Epithelial cell of proximal tubule (primary cell): ENCODE results near the gene IL17A. TPM values are rescaled to one million over a fixed set of nuclear protein-coding genes. Genes with fewer than 3 reads are reported as not detected.
"Not testable (repeated sequence)": the region's sequence is repeated elsewhere in the genome, so short reads cannot be mapped to it uniquely, and the experiment has no call there.

ENCODE experiments used
- DNase-seq: peaks from one replicate; pipeline ENCODE4 v3.0.0-alpha.2; 2011; ENCODE audit warnings: low read depth
- H3K4me3 ChIP-seq: 2 replicates; pipeline ENCODE4 v1.5.1; 2011; ENCODE audit warnings: low read depth, mild to moderate bottlenecking, low read length
- total RNA-seq: library from RNA; depleted of rRNA; stranded (reverse); fragments of >200 nt; gene quantifications from 2 replicates; pipeline ENCODE4 v1.2.3, GENCODE V29; 2015
- TF ChIP-seq, protein P1 (sequence below): conservative IDR thresholded peaks from 2 replicates; pipeline ENCODE4 v1.5.1; 2012; ENCODE audit warnings: low read depth, mild to moderate bottlenecking, low read length

The IL17A gene
- total RNA-seq, 1 donor from 2014 or later = not detected

GRCh38 chr6:52164319-52165094, 21.7 kb upstream of the IL17A start:
- TF ChIP-seq, protein P1, sequence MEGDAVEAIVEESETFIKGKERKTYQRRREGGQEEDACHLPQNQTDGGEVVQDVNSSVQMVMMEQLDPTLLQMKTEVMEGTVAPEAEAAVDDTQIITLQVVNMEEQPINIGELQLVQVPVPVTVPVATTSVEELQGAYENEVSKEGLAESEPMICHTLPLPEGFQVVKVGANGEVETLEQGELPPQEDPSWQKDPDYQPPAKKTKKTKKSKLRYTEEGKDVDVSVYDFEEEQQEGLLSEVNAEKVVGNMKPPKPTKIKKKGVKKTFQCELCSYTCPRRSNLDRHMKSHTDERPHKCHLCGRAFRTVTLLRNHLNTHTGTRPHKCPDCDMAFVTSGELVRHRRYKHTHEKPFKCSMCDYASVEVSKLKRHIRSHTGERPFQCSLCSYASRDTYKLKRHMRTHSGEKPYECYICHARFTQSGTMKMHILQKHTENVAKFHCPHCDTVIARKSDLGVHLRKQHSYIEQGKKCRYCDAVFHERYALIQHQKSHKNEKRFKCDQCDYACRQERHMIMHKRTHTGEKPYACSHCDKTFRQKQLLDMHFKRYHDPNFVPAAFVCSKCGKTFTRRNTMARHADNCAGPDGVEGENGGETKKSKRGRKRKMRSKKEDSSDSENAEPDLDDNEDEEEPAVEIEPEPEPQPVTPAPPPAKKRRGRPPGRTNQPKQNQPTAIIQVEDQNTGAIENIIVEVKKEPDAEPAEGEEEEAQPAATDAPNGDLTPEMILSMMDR = no peak
- DNase-seq = no peak

GRCh38 chr6:52167267-52167666, 18.9 kb upstream of the IL17A start:
- TF ChIP-seq, protein P1 = no peak
- H3K4me3 ChIP-seq = no peak overlapping the region
- DNase-seq = no peak

More at GRCh38 chr6:52164319-52165094, 21.7 kb upstream of the IL17A start:
- H3K4me3 ChIP-seq = no peak overlapping the region

DNA sequence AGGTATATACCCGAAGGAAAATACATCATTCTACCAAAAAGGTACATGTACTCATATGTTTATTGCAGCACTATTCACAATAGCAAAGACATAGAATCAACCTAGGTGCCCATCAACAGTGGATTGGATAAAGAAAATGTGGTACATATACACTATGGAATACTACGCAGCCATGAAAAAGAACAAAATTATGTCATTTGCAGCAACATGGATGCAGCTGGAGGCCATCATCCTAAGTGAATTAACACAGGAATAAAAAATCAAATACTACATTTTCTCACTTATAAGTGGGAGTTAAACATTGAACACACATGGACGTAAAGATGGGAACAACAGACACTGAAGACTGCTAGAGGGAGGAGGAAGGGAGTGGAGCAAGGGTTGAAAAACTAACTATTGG, 17.8 kb upstream of the IL17A start:
- DNase-seq, H3K4me3 ChIP-seq: not testable (repeated sequence)

- H3K4me3 ChIP-seq = no peak overlapping the region
- TF ChIP-seq, protein P1 = no peak
- DNase-seq = no peak
Observed at GRCh38 chr6:52174118-52174517, 12.1 kb upstream of the IL17A start.

- no peak overlapping the region for H3K4me3 ChIP-seq
- DNase-seq = no peak
- TF ChIP-seq, protein P1 = no peak
Observed at GRCh38 chr6:52176550-52176949, 9.6 kb upstream of the IL17A start.

DNA sequence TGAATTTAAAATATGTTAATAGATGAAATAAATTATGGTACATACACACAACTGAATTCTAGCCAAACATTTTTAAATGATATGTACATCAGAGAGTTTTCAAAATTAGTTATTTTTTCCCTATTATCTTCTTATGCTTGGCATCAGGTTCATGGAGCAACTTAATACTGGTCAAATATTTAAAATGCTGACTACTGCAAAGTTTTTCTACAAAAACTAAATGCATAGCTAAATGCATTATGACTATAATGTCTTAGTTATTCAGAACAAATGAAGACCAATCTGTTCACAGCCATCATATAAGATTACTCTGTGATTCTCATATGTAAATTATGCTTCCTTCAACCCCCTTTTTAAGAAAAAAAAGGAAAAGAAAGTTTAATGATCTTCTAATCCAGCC, 8.2 kb upstream of the IL17A start:
- H3K4me3 ChIP-seq = no peak overlapping the region
- TF ChIP-seq, protein P1 = no peak
- DNase-seq = no peak

DNA sequence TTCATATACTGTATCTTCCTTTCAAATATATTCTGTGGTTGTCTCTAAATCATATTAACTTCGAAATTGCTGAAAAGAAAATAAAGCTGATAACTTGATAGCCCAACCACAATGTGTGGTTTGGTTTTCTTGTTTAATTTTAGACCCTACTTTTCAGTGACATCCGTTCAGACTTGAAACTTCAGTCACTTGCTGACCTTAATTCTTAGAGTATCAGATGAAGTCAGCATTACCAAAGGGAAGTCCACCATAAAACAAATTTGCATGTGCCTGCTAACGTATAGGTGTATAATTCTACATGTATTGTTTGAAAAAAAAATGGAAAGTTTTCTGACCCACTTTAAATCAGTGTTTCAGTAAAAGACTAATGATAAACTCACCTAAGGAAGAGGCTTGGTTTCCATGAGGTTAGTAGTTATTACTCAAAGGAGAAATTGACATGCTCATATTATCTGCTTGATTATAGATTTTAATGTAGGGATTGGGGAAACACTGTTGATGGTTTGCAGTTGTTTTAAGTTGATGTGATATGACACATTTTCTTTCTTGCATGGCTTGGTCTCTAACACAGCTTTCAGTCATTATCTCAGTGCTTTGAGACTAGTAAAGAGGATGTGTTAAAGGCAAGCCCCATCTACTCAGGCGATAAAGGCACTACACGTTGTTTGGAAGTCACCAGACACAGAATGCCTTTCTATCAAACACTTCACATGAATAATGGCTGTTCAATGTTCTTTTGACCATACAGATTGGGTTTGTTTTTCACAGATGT, 5.2 kb upstream of the IL17A start:
- TF ChIP-seq, protein P1 = no peak
- no peak for DNase-seq
- no peak overlapping the region for H3K4me3 ChIP-seq
